ENCODE measurements around the gene CBX7.
"Not testable (repeated sequence)": the region's sequence is repeated elsewhere in the genome, so short reads cannot be mapped to it uniquely, and the experiment has no call there.

The CBX7 gene

DNA sequence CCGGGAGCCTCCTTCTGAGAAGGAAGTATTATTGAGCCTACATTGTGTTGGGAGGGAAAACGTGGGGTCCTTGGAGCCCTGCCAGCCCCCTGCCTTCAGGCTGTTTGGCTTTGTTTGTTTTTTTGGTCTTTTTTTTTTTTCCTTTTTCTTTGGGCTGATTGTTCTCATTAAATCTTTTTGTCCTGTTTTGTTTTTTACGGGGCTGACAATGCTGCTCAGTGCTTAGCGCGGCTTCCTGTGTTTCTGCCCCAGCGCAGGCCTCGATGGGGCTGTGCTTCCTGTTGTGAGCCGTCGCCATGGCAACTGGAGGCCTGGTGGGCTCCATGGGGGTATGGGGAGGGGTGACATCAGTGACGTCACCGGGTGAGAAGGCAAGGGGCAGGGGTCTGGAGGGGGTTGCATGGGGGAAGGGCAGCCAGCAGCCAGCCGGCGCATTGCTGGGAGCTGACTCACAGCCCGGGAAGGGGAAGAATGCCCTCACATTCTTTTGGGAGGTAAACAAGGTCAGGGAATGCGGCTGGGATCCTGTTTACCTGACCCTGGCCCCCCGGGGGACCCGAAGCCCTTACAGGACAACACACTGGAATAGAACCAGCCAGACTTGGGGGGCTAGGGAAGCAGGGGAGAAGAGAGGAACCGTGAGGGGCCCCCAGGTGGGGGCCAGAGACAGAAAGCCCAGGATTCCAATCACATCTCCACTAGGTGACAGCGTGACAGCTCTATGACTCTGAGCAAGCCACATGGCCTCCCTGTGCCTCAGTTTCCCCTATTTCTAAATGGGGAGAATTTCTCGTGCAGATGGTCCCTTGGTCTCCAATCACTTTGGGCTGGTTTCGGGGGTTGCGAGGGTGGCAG lies 22.2 kb upstream of the CBX7 start:
- peak; percentile 27 to 39 for DNase-seq (ENCODE audit: low read depth in 1 of 2, low spot score in 1 of 2)

DNA sequence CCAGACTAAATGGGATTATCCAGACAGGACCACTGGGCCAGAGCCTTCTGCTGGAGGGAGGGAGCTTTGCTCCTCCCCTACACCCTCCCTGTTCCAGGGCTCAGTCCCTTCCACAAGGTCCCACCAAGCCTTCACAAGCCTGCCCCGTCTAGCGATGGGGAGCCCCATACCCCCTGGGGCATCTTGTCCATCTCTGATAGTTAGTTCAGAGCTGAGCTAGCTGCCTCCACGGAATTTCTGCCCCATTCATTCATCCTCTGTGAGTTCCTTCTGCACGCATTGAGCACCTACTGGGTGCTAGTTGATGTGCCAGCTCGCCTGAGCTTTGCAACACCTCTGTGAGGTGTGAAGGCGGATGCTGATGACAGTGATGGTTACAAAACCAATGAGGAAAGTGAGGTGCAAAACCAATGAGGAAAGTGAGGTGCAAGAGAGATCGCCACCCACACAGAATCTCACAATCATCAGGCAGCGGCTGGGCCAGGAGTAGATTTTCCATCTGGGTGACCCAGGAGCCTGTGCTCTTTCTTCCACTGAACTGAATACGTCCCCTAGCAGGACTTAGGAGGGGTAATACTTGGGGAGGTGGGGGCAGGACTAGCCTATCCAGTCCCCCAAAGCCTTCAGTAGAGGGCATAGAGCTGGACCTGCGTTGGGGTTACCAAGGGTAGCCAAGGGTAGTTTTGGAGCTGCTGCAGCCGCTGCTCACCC lies 21.5 kb upstream of the CBX7 start:
- no peak for DNase-seq (ENCODE audit: low read depth in 1 of 2, low spot score in 1 of 2)

DNA sequence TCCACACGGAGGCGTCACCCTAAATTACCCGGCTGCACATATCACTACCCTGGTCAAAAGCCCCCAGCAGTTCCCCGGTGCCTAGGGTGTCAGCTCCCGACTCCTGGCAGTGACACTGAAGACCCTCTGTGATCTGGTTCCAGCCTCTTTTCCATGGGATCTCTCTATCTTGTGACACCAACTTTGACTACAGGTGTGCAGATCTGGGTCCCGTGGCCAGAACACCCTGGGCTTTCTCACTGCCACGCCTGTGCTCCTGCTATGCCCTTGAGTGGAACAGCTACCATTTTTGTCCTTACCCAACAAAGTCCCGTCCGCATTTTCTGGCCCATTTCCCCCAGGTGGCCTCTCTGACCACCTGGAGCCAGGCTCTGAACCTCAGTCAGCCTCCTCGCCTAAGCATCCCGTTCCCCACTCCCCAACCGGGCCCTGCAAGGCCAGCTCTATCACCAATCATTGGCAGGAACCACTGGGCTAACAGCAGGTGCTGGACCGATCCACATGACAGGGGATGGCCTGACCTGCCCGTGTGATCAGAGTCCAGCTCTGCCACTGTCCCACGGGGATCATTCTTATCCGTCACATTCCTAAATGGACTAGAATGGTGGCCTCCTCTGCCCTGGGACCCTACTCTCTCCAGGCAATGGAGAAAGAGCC lies 20.7 kb upstream of the CBX7 start:
- no peak for DNase-seq (ENCODE audit: low read depth in 1 of 2, low spot score in 1 of 2)

DNA sequence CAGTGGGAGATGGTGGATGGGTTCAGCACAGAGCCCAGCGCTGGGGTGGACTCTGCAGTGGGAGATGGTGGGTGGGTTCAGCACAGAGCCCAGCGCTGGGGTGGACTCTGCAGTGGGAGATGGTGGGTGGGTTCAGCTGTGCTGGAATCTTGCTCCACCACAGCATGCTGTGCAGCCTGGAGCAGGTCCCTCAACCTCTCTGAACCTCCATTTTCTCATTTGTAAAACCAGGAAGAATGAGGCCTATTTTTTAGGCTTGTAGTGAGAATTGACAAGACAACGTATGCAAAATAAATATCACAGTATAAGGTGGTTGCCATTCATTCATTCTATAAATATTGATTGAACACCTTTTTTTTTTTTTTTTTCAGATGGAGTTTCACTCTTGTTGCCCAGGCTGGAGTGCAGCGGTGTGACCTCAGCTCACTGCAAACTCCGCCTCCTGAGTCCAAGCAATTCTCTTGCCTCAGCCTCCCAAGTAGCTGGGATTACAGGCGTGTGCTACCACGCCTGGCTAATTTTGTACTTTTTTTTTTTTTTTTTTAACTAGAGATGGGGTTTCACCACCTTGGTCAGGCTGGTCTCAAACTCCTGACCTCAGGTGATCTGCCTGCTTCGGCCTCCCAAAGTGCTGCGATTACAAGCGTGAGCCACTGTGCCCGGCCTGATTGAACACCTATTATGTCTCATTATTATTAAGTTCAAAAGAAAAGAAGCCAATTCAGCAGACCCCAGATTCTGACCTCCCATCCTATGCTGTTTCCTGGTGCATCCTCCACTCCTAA lies 20.0 kb upstream of the CBX7 start:
- not testable (repeated sequence) for DNase-seq (ENCODE audit: low read depth in 1 of 2, low spot score in 1 of 2)

DNA sequence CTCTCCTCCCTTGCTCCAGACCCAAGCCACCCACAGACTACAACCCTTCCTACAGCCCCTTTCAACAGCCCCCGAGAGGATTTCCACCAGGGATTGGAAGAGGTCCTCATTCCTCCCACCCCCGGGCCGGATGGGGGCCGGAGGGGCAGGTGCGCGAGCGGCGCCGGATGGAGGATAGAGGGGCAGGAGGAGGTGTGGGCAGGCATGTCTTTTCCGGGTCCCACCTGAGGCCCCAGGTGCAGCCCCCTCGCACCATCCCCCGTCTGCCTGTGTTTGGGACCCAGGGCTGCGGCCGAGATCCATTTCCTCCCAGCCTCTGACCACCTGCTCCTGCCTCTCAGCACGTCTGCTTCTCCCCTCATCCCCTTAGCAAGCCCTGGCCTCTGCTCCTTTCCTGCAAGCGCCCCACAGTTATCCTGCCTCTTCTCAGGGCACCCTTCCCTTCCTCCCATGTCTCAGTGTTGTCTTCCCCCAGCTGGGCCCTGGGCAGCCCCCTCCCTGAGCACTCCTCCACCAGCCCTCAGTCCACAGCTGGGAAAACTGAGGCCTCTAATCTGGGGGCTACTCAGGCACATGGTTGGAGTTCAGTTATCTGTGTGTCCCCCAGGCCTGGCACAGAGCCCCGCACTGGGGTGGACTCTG lies 19.3 kb upstream of the CBX7 start:
- no peak for DNase-seq (ENCODE audit: low read depth in 1 of 2, low spot score in 1 of 2)

DNA sequence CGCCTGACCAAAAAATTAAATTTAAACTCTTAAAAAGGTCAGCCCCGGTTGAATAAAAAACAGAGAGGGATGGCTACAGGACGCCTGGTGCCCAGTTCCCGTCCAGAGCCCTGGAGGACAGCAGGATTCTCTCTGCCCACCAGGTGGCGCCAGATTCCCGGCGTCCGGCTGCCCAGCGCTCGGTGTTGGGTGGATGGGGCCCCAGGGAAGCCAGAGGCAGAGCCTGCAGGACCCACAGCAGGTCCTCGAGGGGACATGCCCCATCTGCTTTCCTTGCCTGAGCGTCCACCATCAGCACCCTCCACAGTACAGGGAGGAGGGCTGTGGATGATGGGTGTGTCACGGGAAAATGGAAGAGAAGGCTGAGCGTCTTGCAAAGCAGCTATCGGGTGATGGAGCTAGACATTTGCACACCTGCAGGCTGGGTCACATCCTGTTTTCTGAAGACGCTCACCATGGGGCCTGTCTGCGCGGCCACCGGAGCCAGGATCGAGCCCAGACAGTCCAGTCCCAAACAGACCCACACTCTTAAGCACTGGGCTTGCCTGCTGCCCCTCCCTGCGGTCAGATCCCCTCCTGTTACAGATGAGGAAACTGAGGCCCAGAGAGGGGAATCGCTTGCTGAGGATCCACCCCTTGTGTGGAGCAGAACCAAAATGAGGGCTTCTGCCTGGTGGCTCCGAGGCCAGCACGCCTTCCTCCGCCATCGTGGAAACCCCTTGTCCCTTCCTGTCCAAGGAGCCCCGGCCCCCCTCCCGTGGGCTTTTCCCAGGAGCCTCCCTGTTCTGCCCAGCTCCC lies 18.5 kb upstream of the CBX7 start:
- peak; percentile 72 to 75 for DNase-seq (ENCODE audit: low read depth in 1 of 2, low spot score in 1 of 2)

DNA sequence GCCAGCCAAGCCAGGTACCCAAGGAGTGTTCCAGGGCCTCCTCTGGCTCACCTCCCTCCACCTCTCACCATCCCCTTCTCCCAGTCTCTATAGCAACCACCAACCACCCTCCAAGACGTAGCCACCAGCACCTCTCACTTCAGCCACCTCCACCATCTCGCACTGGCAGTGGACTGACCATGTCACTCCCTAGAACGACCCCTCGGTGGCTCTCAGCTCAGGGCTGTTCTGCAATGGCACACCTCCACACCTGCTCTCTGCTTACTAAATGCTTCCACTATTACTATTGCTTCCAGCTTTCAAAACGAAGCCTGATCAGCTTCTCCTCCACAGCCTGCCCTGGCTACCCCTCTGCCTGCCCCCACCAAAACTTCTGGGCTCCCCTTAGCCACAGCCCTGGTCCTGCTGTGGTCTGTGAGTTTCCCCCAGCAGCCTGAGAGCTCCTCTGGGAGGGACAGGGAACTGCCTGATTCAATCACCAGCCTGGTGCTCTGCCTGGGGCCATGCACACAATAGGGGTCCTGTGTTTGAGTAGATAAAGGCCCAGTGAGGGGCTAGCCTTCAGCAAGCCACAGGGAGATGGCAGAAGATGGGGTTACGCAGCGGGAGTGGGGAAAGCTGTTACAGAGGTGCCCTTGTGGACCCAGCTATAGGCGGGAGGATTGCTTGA lies 17.5 kb upstream of the CBX7 start:
- DNase-seq (ENCODE audit: low read depth in 1 of 2, low spot score in 1 of 2), result no peak

DNA sequence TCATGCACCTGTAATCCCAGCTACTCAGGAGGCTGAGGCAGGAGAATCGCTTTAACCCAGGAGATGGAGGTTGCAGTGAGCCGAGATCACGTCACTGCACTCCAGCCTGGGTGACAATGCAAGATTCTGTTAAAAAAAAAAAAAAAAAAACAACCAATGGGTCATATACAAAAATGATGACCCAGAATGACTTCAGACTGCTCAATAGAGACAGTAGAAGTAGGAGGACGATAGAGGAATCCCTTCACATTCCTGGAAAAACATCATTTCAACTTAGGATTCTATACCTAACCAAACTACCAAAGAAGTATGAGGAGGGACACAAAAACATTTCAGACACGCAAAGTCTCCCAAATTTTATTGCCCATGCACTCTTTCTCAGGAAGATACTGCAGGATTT lies 14.1 kb upstream of the CBX7 start:
- DNase-seq (ENCODE audit: low read depth in 1 of 2, low spot score in 1 of 2), result no peak

DNA sequence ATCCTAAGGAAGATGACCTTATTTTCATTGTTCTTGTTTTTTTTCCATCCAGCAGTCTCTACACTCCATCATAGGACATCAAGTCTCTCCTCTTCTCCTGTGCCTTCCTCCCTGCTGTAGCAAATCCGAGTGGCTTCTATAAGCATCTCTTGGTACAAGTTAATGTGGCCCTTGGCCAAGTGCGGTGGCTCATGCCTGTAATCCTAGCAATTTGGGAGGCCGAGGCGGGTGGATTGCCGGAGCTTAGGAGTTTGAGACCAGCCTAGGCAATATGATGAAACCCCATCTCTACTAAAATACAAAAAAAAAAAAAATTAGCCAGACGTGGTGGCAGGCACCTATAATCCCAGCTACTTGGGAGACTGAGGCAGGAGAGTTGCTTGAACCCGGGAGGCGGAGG lies 3.6 kb upstream of the CBX7 start:
- not testable (repeated sequence) for DNase-seq (ENCODE audit: low read depth in 1 of 2, low spot score in 1 of 2)

DNA sequence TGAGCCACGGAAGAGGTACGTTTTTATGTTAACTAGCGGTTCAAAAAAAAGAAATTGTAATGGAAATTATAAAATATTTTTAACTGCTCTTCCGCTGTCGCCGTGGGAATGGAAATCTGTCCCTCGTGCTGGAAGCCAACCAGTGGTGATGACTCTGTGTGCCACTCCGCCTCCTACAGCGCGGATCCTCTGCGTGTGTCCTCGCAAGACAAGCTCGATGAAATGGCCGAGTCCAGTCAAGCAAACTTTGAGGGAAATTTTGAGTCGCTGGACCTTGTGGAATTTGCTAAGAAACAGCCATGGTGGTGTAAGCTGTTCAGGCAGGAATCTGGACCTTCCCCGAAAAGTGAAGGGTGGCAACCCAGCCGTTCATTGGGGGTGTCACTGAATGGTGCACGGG lies 2.9 kb upstream of the CBX7 start:
- no peak for DNase-seq (ENCODE audit: low read depth in 1 of 2, low spot score in 1 of 2)

DNA sequence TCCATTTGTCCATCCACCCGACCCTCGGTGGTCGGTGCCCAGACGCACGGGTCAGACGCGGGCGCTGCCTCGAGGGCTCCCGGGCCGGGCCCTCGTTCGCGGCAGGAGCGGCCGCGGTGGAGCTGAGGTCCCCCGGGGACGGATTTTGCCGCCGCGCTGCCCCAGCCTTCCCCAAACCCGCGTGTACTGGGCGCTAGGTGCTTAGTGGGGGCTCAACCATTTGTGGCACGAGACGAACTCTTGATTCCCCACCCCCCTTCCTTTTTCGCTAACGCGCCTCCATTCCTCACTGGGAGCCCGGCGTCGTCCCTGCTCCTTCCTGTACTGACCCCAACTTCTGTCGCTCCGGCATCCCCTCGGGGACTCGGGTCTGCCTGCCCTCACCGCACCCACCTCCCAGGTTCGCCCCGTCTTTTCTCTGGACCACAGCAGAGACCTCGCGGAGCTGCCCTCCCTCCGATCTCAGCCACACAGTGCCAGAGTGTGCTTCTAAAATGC lies 789 bp upstream of the CBX7 start:
- DNase-seq (ENCODE audit: low read depth in 1 of 2, low spot score in 1 of 2), result no peak

DNA sequence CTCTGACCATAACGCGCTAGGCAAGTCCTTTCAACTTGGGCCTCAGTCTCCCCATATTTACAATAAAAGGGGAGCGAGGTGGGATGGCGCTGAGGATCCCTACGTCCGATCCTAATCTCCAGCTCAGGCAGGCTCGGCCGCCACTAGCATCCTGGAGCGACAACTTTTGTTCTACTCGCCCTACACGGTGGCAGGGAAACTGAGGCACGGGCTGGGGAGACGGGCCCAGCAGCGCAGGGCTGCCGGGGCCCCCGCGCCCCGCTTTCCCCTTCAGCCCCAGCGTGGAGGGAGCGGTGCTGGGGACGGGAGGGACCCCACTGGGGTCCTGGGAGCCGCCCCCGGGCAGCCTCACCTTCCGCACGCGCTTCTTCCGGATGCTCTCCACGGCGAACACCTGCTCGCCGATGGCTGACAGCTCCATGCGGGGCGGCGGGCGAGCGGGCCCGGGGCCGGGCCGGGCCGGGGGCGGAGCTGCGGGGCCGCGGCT lies 413 bp downstream of the CBX7 start:
- no peak for DNase-seq (ENCODE audit: low read depth in 1 of 2, low spot score in 1 of 2)

DNA sequence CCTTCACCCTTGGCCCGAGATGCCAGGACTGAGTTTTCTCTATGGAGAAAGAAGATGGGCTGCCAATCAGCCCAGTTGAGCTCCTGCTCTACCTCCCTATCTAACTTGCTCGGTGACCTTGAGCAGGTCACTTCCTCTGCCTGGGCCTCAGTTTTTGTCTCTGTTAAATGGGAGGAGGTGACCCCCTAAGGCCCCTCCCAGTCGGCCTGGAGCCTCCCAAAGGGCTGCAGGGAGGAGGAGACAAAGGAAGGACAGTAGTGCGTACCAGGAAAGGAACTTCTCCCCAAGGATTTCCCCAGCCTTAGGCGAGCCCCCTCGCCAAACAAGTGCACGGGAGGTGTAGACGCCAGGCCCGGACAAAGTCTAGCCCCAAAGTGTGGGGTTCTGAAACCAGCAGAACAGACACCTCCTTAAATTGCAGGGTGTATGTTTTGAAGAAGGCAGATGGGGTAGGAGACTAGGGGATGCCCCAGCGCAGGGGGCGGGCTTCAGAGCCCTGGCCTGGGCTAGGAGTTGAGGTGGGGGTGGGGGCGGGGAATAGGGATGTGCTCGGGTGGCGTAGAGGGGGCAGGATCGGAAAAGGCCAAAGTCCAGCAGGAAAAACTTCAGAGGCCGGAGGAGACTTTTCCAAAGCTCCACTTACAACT lies 1.0 kb downstream of the CBX7 start:
- no peak for DNase-seq (ENCODE audit: low read depth in 1 of 2, low spot score in 1 of 2)

DNA sequence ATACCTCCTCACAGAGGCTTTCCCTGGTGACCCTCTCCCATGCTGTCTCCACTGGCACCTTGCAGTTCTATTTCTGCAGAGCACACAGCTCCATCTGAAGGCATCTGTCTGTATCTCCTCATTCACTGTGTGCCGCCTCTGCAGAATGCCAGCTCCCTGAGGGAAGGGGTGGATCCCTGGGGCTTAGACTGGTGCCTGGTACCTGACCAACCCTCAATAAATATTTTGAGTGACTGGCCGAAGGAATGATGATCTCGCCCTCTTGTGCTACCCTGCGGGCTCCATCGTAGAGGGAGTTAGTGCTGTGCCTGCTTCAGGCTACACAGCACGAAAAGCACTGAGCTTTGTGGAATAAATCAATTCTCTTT lies 1.6 kb downstream of the CBX7 start:
- no peak for DNase-seq (ENCODE audit: low read depth in 1 of 2, low spot score in 1 of 2)

DNA sequence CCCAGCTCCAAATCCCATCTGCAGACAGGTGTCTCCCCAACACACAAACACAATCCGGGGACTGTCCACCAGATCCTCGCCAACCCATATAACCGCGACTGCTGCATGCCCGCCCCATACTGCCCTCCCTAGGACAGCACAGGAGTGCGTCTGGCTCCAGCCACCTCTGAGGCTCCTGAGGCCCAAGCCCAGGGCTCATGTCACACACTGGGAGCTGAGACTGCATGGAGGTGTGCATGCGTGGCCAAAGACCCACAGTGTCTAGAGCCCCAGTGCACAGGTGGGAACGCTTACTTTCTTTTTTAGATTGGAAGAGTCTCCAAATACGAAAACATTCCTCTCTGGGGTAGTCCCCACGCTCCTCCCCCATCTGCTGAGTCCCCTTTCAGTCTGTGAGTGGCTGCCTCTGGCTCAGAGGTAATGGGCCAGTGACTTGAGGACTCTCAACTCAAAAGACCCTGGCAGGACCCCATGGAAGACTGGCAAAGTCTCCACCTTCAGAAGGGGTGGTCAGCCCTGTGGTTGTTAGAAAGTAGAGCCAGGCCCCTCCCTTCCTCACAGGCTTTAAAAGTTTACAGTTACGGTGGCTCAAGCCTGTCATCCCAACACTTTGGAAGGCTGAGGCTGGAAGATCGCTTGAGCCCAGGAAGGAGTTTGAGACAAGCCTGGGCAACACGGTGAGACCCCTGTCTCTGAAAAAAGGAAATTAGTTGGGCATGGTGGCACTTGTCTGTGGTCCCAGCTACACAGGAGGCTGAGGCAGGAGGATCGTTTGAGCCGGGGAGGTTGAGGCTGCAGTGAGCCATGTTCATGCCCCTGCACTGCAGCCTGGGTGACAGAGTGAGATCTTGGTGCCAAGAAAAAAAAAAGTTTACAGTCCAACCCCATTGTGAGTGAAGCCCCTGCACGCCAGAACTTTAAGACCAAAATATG lies 2.3 kb downstream of the CBX7 start:
- no peak for DNase-seq (ENCODE audit: low read depth in 1 of 2, low spot score in 1 of 2)

DNA sequence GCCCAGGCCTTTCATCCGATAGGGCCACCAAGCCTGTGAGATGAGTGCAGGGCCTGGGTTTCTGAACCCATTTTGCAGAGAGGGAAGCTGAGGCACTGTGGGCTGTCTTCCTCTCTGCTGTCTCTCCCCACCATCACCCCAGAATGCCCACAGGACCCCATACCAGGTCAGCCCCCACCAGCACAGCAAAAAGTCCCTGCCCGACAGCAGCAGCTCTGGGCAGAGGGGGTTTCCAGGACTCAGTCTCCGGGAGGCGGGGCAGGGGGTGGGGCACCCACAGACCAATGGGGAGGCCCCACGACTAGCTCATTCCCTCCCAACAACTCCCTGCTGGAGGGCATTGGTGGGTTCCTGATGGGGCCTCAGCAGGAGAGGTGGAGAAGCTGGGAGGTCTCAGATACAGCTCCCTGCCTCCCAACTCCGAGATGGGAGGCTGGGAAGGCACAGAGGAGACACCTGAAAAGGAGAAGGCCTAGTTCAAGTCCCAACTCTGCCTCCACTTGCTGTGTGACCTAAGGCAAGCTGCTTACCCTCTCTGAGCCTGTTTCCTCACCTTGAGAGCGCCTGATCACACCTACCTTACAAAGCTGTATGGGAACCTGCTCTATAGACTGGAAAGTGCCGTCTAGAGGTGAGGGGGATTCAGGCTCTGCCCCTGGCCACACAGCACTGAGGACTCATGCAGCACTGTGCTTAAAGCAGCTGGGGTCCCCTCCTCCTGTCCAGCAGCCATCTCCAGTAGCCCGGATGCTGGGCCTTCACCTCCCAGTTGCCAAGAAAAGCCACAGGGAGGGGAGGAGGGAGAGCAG lies 3.5 kb downstream of the CBX7 start:
- DNase-seq (ENCODE audit: low read depth in 1 of 2, low spot score in 1 of 2), result peak; percentile 46 to 63

Data from stimulated activated CD4-positive, alpha-beta T cell treated with anti-CD3 and anti-CD28 coated beads, Interleukin-15, amount 100 ng/mL, for 1 hour (primary cell).